Omental fat pad (tissue), 4 donors: ENCODE measurements around the gene FAT1. TPM values are rescaled to one million over a fixed set of nuclear protein-coding genes. Genes with fewer than 3 reads are reported as not detected.

Experiments
- ATAC-seq: fragments of 150-250 bp; one replicate; pipeline ENCODE4 v1.9.1; 2016; ENCODE audit warnings: mild to moderate bottlenecking, moderate library complexity; ENCODE audit not compliant: low FRiP score
- DNase-seq: peaks from one replicate; pipeline ENCODE4 v3.0.0-alpha.2; 2019; ENCODE audit warnings: low spot score
- CTCF ChIP-seq, 3 donors: fragments of 450-650 bp; IDR thresholded peaks; one replicate each; pipeline ENCODE4 v1.5.1; 2016 to 2017; ENCODE audit warnings: antibody characterized with exemption in 3 of 3, mild to moderate bottlenecking in 3 of 3, moderate library complexity in 2 of 3
- total RNA-seq, 4 donors: library from RNA; depleted of rRNA; stranded (reverse); fragments of >200 nt; gene quantifications; one replicate each; pipeline ENCODE4 v1.1.0, GENCODE V29; 2016

The FAT1 gene
- total RNA-seq, 4 donors from 2014 or later = 35.3 to 90.8 (median 69.9) TPM

GRCh38 chr4:186623546-186623945 is 100.1 kb downstream of the FAT1 start:
- TF ChIP-seq CTCF (IDR thresholded peaks at IDR 0.05) = no peak
- ATAC-seq (peak; percentile 6), DNase-seq (no peak)

GRCh38 chr4:186622788-186623464 is 100.7 kb downstream of the FAT1 start:
- ATAC-seq (peak; percentile 54), DNase-seq (no peak)
- no peak for TF ChIP-seq CTCF (IDR thresholded peaks at IDR 0.05)

GRCh38 chr4:186621959-186622553 is 101.6 kb downstream of the FAT1 start:
- ATAC-seq = no peak
- TF ChIP-seq CTCF (IDR thresholded peaks at IDR 0.05) = no peak
- no peak for DNase-seq

DNA sequence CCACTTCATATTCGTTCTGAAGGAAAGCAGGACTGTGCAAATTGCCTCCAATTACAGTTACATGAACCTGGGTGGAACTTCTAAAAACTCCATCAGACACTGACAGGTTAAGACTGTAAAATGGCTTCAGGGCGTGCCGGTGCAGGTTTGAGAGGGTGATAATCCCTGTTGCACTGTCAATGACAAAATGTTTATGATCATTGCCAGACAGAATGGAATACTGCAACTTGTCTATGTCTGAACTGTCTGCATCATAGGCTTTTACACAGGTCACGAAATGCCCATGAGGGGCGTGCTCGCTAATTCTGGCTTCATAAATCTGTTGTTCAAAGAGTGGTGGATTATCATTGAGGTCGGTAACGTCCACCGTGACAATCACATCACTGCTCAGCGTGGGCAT is 104.6 kb downstream of the FAT1 start:
- no peak for TF ChIP-seq CTCF (IDR thresholded peaks at IDR 0.05)
- ATAC-seq (no peak), DNase-seq (no peak)

GRCh38 chr4:186617921-186618320 is 105.7 kb downstream of the FAT1 start:
- DNase-seq (no peak), ATAC-seq (no peak)
- TF ChIP-seq CTCF (IDR thresholded peaks at IDR 0.05) = no peak

- DNase-seq (no peak), ATAC-seq (no peak)
- TF ChIP-seq CTCF (IDR thresholded peaks at IDR 0.05) = no peak
These were observed 116.2 kb downstream of the FAT1 start for GRCh38 chr4:186607490-186607889.

DNA sequence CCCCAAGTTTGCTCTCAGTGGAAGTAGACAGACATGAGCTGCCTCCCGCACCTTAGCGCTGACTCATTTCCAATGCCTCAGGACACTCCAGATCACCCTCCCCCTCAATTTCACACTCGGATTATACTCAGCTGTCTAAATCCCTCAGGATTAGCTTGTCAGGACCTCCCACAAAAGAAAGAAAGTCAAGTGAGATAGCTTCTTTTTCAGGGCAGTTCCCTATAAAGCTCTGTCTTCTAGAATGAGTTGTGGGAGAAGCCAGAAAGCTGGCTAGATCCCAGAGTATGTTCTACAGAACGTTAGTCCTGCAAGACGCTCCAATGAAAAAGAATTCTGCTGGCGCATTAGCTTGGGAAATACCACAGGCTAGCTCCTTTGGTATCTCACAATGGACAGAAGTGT is 117.1 kb downstream of the FAT1 start:
- no peak for TF ChIP-seq CTCF (IDR thresholded peaks at IDR 0.05)
- ATAC-seq = peak; percentile 69
- no peak for DNase-seq
